Stimulated activated CD8-positive, alpha-beta memory T cell treated with anti-CD3 and anti-CD28 coated beads, Interleukin-15, amount 100 ng/mL, for 1 hour (primary cell): ENCODE results near the gene TBC1D14.

Experiments
- DNase-seq: peaks from one replicate; pipeline ENCODE4 v3.0.0-alpha.2; 2020; ENCODE audit warnings: low read depth

Gene TBC1D14

DNA sequence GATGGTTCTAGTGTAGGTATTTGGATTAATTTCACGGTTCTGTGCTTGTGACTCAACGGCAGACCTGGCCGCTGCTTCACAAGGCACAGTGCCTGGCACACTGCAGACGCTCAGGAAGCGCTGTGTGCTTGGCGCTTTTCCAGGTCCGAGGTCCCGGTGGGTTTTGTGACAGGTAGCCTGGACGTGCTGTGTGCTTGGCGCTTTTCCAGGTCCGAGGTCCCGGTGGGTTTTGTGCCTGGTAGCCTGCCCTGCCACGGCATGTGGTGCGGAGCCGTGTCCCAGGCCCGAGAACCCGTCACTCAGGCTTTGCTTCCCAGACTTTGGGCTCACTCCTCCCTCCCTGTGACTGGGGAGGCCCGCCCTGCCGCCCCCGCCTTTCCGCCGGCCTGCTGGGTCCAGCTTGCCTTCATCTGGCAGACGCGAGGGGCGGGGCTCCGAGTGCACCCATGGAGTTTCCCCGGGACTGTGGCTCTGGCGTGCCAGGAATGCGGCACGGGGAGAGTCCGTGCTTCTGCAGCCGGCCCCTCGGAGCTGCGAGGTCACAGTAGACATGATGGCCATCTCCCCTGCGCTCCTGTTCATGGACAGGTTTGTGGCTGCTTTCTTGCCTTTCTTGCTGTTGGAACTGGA is 44.2 kb downstream of the TBC1D14 start:
- DNase-seq, result no peak

- no peak for DNase-seq
These were observed 45.8 kb downstream of the TBC1D14 start for GRCh38 chr4:6955261-6955911.

GRCh38 chr4:6956087-6956433 is 46.4 kb downstream of the TBC1D14 start:
- no peak for DNase-seq

DNA sequence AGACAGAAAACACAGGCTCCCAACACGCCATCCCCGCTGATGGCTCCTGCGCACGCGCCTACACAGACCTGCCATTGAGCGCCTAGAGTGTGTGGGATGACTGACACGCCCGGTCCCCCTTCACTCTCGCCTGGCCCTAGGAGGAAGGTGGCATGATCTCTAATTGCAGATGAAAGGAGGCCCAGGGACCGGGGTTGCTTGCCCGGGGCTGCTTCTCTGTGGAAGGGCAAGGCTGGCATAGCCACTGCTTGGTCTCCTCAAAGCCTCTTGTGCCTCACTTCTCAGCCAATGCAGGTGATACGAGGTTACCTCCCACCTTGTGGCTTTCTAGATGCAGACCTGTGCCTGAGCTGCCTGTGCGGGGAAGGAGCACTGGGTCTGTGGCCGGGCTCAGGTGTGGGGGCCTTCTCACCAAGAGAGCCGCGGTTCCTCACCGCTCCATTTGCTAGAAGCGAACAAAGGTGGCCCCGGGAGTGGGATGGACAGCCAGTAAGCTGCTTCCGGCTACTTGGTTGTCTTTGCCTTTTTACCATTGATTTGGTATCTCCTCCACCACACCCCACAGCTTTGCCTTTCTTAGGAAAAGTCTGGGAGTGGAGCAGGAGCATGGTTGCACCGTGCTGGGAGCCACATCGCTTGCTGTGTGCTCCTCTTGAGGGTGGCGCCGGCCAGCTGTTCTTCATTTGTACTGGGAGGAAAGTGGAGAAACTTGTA is 47.0 kb downstream of the TBC1D14 start:
- DNase-seq, result no peak

DNA sequence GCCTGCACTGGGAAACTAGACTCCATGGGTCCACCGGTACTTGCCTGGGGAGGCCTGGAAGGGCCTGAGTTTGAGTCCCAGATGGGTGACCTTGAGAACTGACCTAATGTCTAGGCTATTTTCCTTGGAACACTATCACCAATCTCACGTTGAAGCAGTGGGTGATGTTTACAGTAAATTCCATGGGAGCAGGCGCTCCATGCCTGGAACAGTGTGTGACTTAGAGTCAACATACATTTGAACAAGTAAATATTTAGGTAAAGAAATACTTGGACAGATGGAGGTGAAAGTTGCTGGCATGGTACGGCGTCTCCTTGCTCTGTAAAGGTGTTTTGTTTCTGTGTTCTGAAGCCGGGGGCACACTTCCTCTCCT is 47.5 kb downstream of the TBC1D14 start:
- no peak for DNase-seq

DNA sequence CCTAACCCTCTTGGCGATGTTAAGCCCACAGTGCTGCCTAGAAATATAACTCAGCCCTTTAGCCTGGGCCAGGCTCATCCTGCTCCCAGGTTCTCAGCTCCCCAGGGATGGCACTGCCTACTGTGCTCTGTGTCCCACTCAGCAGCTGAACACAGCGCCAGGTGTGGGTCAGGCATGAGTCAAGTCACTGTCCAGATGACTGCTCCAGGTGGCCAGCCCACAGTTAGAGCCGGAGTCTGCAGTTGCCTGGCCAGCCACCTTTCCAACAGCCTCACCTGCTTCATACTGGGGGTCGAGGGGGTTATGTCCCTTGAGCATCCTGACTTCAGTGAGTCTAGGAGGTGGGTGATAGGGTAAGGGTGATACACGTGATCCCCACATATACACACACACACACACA is 48.4 kb downstream of the TBC1D14 start:
- DNase-seq, result no peak

GRCh38 chr4:6959261-6959660 is 49.6 kb downstream of the TBC1D14 start:
- no peak for DNase-seq

DNA sequence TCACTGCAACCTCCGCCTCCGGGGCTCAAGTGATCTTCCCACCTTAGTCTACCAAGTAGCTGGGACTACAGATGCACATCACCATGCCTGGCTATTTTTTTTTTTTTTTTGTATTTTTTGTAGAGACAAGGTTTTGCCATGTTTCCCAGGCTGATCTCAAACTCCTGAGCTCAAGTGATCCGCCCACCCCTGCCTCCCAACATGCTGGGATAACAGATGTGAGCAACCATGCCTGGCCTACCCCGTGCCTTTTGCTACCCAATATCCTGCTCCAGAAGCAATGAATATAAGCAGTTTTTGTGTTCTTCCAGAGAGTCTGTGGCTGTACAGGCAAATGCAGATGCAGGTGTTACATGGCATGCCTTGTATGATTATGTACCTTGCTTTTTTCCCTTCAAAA is 50.5 kb downstream of the TBC1D14 start:
- no peak for DNase-seq

GRCh38 chr4:6960628-6961412 is 51.2 kb downstream of the TBC1D14 start:
- no peak for DNase-seq

DNA sequence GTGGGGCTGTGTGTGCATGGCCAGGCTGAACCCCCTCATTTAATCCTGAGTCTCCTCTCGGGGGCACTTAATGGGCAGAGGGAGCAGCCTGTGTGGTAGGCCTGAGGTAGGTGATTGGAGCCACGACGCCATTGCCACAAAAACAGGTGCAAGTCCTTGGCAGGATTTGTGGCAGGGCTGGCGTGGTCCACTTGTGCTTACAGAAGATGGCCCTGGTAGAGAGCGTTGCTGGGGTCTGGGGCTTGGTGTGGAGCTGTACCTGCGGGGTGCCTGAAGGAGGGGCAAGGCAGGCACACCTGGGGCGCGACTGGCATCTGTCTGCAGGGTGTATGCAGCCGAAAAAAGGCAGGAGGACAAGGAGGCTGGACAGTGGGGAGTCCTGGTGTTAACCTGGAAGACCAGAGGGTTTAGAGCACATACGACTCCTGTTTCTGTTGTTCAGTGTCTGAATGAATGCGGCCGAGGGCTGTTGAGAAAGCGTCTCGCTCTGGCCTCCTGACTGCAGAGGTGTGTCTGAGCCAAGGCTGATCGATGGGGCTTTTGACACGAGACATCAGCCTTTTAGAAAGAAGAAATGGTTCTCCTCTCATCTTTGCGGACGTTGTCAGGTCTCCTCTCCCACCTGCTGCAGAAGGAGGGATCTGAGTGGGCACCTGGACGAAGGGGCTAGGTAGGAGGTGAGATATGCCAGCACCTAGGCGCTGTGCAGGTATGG is 52.0 kb downstream of the TBC1D14 start:
- DNase-seq, result no peak

- no peak for DNase-seq
These were observed 52.8 kb downstream of the TBC1D14 start for GRCh38 chr4:6962211-6963041.

DNA sequence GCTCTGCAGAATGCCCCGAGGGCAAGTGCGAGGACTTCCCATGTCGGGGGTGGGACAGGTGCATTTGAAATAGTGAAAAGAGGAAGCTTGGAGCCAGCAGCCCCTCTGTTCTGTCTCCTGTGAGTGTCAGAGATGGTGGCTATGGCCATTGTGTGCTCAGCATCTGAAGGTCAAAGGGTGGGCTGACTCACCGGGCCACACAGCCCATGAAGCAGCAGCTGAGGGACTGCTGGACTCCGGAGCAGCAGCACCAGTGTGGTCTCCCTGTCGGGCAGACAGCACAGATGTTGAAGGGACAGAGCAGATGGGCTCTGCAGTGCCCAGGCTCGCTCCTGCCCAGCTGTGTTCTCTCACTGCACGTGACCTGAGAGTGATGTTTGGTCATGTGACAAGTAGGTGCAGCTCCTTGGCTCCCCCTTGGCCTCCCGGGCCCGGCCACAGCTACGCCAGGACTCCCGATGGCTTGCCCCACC is 53.5 kb downstream of the TBC1D14 start:
- DNase-seq, result no peak

DNA sequence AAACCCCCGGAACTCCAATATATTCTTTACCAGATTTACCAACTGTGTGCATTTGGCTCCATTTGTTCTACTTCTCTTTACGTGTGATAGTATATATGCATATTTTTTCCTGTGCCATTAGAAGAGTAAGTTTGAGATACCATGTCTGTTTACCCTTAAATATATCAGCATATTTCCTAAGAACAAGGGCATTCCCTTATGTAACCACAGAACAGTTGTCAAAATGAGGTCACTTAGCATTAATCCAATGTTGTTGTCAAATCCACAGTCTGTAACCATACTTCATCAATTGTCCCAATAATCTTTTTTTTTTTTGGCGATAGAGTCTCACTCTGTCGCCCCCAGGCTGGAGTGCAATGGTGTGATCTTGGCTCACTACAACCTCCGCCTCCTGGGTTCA is 55.2 kb downstream of the TBC1D14 start:
- no peak for DNase-seq

GRCh38 chr4:6965329-6965728 is 55.7 kb downstream of the TBC1D14 start:
- no peak for DNase-seq

DNA sequence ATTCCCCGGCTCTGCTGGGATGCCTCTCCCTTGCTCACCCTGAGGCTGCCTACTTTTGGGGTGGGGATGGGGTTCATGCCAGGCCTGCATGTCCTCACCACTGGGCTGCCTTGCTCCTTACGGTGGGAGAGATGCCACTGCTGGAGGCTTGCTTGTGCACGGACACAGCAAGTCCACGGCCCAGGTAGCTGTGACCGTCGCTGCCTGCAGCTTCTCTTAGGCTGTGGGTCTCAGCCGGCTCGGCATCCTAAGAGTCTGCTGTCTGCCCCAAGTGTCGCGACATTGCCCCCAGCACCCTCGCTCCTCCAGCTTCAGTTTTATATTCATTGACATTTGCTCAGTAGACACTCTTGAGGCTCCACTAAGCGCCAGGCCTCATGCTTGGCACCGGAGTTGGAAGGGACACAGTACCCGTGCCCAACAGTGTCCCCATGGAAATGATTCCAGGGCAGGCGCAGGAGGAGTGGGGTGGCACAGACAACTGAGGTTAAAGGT is 58.3 kb downstream of the TBC1D14 start:
- DNase-seq, result no peak

GRCh38 chr4:6968496-6968895 is 58.9 kb downstream of the TBC1D14 start:
- no peak for DNase-seq

DNA sequence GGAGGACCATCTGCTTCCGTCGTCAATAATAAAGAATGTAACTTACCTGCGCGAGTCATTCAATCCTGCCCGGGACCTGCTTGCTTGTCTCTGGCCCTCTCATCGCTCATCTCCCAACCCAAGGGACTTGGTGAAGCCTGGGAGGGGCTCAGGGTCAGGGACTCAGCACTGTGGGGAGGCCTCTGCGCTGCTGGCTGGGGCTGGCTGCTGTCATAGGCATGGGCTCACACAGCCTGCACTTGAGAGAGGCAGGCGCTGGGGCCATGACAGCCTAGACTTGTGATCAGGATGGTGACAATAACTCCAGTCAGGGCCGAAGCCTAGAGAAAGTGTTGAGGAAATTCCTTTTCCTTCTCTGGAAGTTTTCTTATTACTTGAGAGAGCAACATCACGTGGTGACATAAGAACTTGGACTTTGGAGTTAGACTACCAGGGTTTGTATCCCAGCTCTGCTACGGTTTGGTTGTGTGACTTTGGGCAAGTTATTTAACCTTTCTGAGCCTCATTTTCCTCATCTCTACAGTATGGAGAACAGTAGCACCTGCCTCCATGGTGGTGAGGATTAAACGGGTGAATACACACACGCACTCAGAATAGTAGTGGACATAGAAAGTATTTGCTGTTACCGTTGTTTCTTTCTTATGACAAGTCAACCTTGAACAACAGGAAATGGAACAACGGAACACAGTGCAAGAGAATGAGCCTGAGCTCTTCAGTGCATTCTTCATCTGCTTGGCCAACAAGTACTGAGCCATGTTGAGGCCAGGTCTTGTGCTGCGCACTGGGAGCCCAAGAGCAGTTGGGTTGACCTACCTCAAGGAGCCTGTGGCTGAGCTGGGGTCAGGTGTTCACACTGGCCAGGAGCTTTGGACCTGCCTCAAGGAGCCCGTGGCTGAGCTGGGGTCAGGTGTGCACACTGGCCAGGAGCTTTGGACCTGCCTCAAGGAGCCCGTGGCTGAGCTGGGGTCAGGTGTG is 60.5 kb downstream of the TBC1D14 start:
- DNase-seq, result no peak

- no peak for DNase-seq
These were observed 62.1 kb downstream of the TBC1D14 start for GRCh38 chr4:6971536-6972374.

DNA sequence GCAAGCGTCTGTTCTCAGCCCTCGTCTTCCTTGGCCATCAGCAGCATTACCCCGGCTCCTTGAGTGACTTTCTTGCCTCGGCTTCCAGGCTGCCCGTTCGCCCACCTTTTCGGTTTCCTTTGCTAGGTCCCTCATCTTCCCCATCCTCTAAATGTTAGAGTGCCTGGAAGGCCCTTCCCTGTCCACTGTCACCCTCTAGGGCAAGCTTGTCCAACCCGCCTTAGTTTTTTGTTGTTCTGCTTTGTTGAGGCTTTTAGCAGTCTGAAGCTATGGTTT is 62.7 kb downstream of the TBC1D14 start:
- DNase-seq, result no peak
